Thoracic aorta (tissue), 2 donors: ENCODE data around the gene CLSTN2. TPM values are rescaled to one million over a fixed set of nuclear protein-coding genes. Genes with fewer than 3 reads are reported as not detected.

Experiments used
- ATAC-seq: fragments of 150-250 bp; one replicate; pipeline ENCODE4 v1.8.0; 2017; ENCODE audit warnings: low read depth; ENCODE audit not compliant: insufficient number of reproducible peaks, low FRiP score
- DNase-seq: peaks from one replicate; pipeline ENCODE4 v3.0.0-alpha.2; 2020; ENCODE audit warnings: low spot score
- H3K27ac ChIP-seq, 2 donors: fragments of 200-600 bp; sonication (generic); 1 replicate in 1 of 2; 2 replicates in 1 of 2; pipeline ENCODE4 v1.5.1; 2016; ENCODE audit warnings: mild to moderate bottlenecking in 2 of 2, moderate library complexity in 2 of 2
- H3K27me3 ChIP-seq: fragments of 200-600 bp; sonication (generic); replicated peaks from 2 replicates; pipeline ENCODE4 v1.6.0; 2016; ENCODE audit warnings: mild to moderate bottlenecking; ENCODE audit not compliant: insufficient read depth
- H3K36me3 ChIP-seq: fragments of 200-600 bp; sonication (generic); one replicate; pipeline ENCODE4 v1.5.1; 2016
- H3K4me1 ChIP-seq, 2 donors: fragments of 200-600 bp; sonication (generic); 1 replicate in 1 of 2; 2 replicates in 1 of 2; pipeline versions ENCODE4 v1.5.1 to v1.6.0; 2016; ENCODE audit warnings: low read depth in 2 of 2, mild to moderate bottlenecking in 1 of 2; ENCODE audit not compliant: control insufficient read depth in 1 of 2
- H3K4me3 ChIP-seq: fragments of 200-600 bp; sonication (generic); 2 replicates; pipeline ENCODE4 v1.5.1; 2016; ENCODE audit warnings: mild to moderate bottlenecking
- H3K9me3 ChIP-seq: fragments of 200-600 bp; sonication (generic); 2 replicates; pipeline ENCODE4 v1.5.1; 2016
- total RNA-seq, 2 donors: library from RNA; depleted of rRNA; stranded (reverse); fragments of >200 nt; gene quantifications; one replicate each; pipeline versions ENCODE4 v1.1.0 to v1.2.3, GENCODE V29; 2016
- TF ChIP-seq, protein P1 (sequence below): fragments of 200-600 bp; sonication (generic); IDR thresholded peaks from one replicate; pipeline ENCODE4 v1.5.1; 2019; ENCODE audit warnings: antibody characterized with exemption

The CLSTN2 gene
- total RNA-seq, 2 donors from 2014 or later = 7.6 to 15.7 TPM

DNA sequence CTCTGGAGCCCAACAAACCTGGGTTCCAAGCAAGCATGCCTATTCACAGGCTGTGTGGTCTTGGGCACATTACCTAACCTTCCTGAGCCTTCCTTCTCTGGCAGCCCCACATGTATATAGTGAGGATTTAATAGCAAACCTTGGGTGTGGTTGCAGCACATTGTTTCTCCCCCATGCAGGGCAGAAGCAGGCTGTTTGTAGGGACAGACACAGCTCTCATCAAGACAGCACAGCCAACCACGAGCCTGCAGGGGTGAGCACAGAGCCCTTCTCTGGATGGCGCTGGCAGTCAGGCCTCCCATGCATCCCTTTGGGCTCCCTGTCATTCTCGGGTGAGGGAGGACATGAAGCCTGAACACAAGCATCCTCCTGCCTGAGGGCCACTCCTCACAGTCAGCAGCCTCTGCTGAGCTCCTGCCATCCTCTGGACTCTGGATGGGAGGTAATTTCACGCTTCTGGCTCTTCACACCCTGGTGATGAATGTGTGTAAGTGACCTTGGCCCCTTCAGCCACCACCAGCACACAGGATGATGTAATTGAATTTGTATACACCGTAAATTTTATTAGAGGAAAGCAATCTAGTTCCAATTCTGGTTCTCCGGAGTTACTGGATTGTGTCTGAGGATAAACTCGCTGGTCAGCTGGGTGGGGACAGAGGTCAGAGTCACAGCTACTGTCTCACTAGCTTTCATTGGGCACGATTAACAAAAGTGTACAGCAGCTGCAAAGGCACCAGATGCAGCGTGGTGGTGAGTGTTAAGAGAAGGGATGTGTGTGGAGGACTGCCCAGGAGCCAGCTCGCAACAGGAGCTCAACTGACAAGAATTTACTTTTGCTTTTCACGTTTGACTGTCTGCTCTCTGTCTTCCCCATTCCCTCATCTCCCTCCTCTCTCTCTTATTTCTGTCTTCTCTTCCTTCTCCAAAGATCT lies 118.1 kb downstream of the CLSTN2 start:
- ATAC-seq (no peak), DNase-seq (no peak)
- Histone ChIP-seq H3K4me3 (no peak overlapping the region), H3K36me3 (no peaks in the 10 kb centered on the region), H3K4me1 (no peaks in the 10 kb centered on the region), H3K27ac (no peak overlapping the region), H3K9me3 (no peaks in the 10 kb centered on the region), H3K27me3 (no peaks in the 10 kb centered on the region)
- TF ChIP-seq, protein P1, sequence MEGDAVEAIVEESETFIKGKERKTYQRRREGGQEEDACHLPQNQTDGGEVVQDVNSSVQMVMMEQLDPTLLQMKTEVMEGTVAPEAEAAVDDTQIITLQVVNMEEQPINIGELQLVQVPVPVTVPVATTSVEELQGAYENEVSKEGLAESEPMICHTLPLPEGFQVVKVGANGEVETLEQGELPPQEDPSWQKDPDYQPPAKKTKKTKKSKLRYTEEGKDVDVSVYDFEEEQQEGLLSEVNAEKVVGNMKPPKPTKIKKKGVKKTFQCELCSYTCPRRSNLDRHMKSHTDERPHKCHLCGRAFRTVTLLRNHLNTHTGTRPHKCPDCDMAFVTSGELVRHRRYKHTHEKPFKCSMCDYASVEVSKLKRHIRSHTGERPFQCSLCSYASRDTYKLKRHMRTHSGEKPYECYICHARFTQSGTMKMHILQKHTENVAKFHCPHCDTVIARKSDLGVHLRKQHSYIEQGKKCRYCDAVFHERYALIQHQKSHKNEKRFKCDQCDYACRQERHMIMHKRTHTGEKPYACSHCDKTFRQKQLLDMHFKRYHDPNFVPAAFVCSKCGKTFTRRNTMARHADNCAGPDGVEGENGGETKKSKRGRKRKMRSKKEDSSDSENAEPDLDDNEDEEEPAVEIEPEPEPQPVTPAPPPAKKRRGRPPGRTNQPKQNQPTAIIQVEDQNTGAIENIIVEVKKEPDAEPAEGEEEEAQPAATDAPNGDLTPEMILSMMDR = no peak

DNA sequence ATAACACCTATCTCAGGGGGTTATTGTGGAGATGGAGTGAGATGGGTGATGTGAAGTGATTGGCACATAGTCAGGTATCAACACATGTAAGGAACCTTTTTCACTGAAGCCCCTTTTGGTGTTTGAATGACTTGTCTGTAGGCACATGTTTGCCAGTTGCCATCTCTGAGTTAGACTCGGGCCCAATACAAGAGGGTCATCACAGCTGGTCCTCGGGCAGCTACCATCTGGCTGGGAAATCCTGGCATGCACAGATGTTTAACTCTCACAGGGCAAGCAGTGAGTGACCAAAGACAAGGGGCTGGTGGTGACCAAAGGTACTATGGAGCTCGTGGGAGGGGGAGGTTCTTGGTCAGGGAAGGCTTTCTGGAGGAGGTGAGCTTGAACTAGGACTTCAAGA lies 118.8 kb downstream of the CLSTN2 start:
- H3K27ac ChIP-seq = no peak overlapping the region
- H3K4me3 ChIP-seq = no peak overlapping the region
- no peaks in the 10 kb centered on the region for H3K36me3 ChIP-seq
- no peaks in the 10 kb centered on the region for H3K4me1 ChIP-seq
- ATAC-seq (no peak), DNase-seq (no peak)
- TF ChIP-seq, protein P1 = no peak
- no peaks in the 10 kb centered on the region for H3K9me3 ChIP-seq
- H3K27me3 ChIP-seq = no peaks in the 10 kb centered on the region

DNA sequence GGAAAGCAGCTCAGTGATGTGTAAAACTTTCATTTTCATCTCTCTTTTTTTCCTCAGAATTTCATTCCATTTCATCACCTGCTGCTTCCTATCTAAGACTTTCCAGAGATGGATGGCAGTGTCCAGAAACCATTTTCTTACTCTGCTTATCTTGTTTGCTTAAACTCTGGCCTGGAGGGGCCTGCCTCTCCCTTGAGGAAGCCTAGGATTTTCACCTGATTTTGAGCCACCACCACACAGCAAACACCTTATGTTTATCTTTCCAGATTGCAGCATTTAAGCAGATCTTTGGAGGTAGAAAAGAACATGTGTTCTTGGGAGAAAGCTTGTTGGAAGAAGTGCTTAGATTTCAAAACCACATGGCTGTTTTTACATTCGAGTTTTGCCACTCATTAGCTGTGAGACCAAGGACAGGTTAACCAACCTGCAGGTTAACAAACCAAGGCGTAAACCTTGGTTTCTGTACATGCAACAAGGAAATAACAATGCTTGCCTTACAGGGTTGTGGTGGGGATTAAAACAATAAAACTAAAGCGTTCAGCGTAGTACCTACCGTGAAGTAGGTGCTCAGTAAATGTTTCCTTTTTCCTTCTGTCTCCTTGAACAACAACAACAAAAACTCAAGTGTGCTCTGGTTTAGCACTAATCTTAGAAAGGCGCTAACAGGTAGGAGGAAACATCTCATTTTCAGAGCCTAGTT lies 120.3 kb downstream of the CLSTN2 start:
- no peaks in the 10 kb centered on the region for H3K9me3 ChIP-seq
- TF ChIP-seq, protein P1 = no peak
- H3K27me3 ChIP-seq = no peaks in the 10 kb centered on the region
- no peaks in the 10 kb centered on the region for H3K36me3 ChIP-seq
- DNase-seq (no peak), ATAC-seq (no peak)
- no peak overlapping the region for H3K27ac ChIP-seq
- H3K4me3 ChIP-seq = no peak overlapping the region
- H3K4me1 ChIP-seq = no peaks in the 10 kb centered on the region

DNA sequence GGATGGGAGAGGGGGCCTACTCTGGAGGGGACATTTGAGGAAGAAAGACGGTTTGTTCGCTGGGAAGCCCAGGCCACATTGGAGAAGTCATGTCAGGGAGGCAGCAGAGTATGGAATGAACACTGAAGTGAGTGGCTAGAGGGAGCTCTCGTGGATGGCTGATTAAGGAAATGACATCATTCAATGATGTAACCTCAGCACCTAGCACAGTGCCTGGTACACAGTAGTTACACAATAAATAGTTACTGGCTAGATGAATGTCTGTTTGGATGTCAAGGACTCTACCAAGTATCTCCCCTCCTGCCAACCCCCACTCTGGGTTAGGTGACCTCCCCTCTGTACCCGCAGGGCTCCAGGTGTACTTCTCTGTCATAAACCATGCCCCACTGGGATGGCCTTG lies 121.1 kb downstream of the CLSTN2 start:
- Histone ChIP-seq H3K9me3 (no peaks in the 10 kb centered on the region), H3K27ac (no peak overlapping the region), H3K4me3 (no peak overlapping the region), H3K27me3 (no peaks in the 10 kb centered on the region), H3K36me3 (no peaks in the 10 kb centered on the region), H3K4me1 (no peaks in the 10 kb centered on the region)
- TF ChIP-seq, protein P1 = no peak
- DNase-seq (no peak), ATAC-seq (no peak)

DNA sequence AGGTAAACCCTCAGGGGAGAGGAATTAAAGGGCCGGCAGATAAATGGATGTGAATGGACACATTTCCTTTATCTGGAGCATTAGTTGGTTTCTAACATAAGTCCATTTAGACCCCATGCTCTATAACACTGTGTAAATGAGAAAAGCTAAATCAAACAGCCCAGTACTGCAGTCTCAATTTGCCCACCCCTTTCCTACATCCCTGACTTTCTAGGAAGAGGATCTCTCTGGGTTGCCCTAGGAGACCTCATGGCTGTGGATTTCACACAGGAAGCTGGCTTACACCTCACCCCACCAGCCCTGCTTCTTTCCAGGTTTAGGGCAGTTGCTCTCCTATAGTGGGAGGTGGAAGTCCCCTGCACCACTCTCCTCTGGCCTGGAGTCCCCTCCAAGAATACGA lies 126.2 kb downstream of the CLSTN2 start:
- no peak overlapping the region for H3K27ac ChIP-seq
- TF ChIP-seq, protein P1 = no peak
- no peak for ATAC-seq
- H3K4me1 ChIP-seq = no peaks in the 10 kb centered on the region
- peaks cover 4% of the 10 kb centered on the region for H3K9me3 ChIP-seq
- H3K36me3 ChIP-seq = no peaks in the 10 kb centered on the region
- no peak for DNase-seq
- no peaks in the 10 kb centered on the region for H3K27me3 ChIP-seq
- H3K4me3 ChIP-seq = no peak overlapping the region
